ENCODE data around the gene STRA8.

Gene STRA8

GRCh38 chr7:135269921-135270320, 36.3 kb downstream of the STRA8 start:
- DNase-seq (ENCODE audit: low read depth), result no peak

GRCh38 chr7:135270577-135271254, 37.1 kb downstream of the STRA8 start:
- DNase-seq (ENCODE audit: low read depth), result no peak

DNA sequence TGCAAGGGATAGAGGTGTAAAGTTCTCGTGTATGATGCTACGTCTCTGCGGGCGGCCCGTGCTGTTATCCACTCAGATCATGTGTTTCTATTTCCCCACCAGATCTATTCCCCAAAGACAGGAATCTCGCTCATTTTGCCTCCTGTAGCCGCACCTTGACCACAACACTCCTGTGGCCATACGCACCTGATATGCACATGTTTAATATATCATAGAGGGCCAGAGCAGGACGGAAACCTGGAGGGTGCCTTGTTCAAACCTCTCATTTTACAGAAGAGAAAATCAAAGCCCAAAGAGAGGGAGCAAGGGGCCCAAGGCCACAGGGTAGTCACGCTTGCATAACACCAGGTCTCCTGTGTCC, 37.6 kb downstream of the STRA8 start:
- no peak for DNase-seq (ENCODE audit: low read depth)

DNA sequence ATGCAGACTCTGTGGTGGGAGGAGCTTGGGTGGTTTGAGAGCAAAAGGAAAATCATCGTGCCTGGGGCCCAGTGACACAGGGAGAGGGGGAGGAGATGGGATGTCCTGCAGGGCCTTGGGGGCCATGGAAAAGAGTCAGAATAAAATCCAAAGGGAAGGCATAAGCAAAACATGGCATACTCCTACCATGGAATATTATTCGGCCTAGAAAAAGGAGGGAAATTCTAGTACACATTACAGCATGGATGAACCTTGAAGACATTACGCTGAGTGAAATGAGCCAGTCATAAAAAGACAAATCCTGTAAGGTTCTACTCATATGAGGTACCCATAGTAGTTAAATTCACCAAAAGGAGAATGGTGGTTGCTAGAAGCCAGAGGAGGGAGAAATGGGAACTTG, 38.7 kb downstream of the STRA8 start:
- DNase-seq (ENCODE audit: low read depth), result no peak

DNA sequence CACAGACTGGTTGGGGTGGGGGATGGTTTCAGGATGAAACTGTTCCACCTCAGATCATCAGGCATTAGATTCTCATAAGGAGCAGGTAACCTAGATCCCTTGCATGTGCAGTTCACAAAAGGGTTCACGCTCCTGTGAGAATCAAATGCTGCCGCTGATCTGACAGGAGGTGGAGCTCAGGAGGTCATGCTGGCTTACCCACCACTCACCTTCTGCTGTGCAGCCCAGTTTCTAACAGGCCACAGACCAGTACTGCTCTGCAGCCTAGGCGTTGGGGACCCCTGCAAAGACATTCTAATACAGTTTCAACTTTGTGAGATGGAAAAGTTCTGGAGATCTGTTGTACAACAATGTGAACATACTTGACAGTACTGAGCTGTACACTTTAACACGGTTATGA, 39.9 kb downstream of the STRA8 start:
- no peak for DNase-seq (ENCODE audit: low read depth)

- DNase-seq (ENCODE audit: low read depth), result peak; percentile 54
Measured at GRCh38 chr7:135274495-135275268, 41.0 kb downstream of the STRA8 start.

DNA sequence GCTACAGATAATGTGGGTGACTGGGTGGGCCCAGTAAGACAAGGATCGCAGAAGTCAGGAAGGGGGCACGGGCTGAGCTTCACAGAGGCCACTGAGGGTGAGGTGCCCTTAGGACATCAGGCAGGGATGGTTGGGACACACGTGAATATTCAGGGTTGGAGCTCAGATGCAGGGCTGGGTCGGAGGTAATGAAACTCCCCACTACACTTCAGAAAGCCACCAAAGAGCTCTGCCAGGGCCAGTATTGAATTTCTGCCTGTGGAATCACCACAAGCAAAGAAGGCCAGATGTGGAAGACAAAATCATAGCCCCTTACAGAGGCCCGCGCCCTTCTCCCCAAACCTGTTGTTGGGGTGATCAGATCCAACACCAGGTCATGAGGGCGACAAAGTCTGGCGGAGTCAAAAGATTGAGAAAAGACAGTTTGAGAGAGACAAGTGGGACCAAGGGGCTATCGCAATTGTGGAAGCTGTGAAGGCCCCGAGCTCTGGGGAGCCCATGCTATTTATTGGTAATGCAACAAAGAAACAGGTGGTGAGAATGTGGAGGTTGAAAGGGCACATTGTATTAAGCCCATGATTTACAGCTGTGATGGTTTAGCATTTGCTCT, 42.4 kb downstream of the STRA8 start:
- DNase-seq (ENCODE audit: low read depth), result no peak

GRCh38 chr7:135277161-135277560, 43.5 kb downstream of the STRA8 start:
- DNase-seq (ENCODE audit: low read depth), result no peak

- DNase-seq (ENCODE audit: low read depth), result peak; percentile 83
Measured at GRCh38 chr7:135281363-135281949, 47.8 kb downstream of the STRA8 start.

DNA sequence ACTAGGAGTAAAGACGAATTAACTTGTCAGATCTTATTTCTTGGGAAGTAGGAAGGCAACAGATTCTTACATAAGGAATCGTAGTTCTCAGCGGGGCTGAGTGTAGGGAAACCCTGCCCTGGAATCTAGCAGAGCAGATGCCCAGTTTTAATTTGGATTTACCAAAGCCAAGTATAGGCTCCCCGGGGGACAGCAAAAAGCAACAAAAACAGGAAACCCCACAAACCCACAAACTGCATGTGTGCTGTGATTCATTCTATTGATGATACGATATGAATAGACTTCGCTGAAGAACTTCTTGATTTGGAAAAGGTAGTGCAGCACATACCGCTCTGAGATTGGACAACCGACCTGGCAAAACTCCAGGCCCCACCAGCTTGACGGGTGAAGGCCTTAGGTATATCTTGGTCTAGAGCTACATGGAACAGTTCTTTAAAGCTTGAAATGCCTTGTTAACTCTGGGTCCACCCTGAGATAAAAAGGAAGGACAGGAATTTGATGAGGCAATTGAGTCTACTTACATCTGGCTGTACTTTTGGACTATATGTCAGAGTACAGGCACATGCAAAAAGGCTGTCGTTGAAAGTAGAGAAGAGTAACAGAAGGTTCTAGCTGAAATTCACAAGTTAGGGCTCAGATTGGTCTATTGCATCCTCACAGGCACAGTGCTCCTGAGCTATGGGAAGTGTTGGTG, 49.1 kb downstream of the STRA8 start:
- DNase-seq (ENCODE audit: low read depth), result peak; percentile 12

GRCh38 chr7:135283959-135284638, 50.5 kb downstream of the STRA8 start:
- DNase-seq (ENCODE audit: low read depth), result no peak

- DNase-seq (ENCODE audit: low read depth), result no peak
Measured at GRCh38 chr7:135285547-135286233, 52.1 kb downstream of the STRA8 start.

DNA sequence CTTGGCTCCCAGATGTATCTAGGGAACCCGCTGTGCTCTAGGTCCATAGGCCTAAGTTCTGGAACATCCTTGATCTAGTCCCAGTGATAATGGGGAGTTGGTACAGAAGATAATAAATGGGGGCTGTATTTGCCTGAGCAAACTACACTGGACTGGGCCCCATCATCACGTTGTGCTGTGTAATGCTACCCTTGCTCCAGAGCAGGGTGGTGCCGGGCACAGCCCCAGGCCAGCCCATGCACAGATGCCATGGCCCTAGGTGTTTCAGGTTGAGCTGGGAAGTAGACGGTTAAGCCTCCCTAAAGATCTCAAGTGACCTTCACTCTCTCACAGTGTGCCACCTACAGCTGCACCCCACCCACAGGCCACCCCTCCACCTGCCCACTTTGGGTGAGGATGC, 53.2 kb downstream of the STRA8 start:
- no peak for DNase-seq (ENCODE audit: low read depth)

DNA sequence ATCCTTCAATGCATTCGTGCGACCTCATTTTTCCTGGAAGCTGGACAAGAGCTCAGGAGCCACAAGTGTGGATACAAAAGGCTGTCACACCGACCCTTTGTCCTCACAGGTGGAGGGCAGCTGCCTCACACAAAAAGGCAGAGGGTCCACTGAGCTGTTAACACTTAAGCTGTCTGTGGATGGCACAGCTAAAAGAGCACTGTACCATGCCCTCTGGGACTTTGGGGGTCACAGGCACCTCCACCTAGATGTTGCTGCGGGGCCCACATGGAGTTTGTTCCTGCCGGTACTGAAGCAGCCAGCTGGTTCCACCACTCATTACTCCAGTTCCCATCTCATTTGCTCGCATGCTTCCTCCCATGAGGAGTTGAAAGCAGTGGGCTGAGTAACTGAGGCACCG, 57.0 kb downstream of the STRA8 start:
- DNase-seq (ENCODE audit: low read depth), result no peak

DNA sequence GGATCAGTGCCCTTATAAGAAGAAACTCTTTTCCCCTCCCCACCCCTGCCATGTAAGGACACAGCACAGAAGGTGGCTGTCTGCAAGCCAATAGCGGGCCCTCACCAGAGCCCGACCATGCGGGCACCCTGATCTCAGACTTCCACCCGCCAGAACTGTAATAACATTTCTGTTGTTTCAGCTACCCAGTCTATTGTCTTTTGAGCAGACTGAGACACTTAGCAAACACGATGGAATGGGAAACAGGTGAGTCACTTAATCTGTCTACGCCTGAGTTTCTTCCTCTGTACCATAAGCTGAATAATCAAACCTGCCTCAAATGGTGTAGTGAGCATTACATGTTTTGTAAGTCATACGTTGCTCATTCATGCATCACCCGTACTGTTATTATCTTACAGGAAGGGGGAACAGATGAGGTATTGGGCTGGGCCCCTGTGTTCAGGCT, 58.2 kb downstream of the STRA8 start:
- no peak for DNase-seq (ENCODE audit: low read depth)

DNA sequence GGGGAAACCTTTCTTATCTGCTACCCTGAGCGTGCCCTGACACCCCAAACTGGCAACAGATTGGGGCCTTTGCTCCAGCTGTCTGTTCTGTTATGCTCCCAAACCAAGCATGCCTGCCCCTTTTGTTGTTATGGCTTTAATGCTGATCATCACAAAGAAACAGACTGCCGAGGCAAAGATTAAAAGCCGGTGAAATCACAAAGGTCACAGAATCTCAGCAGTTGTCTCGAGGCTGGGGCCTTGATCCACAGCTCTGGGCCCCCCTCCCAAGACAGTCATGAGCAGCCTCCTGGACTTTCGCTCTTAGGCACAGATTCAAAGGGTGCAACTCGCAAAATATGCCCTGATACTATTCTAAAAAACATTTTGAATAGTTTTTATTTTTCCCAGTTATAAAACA, 65.6 kb downstream of the STRA8 start:
- no peak for DNase-seq (ENCODE audit: low read depth)

- no peak for DNase-seq (ENCODE audit: low read depth)
Measured at GRCh38 chr7:135300913-135301765, 67.5 kb downstream of the STRA8 start.
